ENCODE measurements around the gene NAA35.
"Not testable (repeated sequence)": the region's sequence is repeated elsewhere in the genome, so short reads cannot be mapped to it uniquely, and the experiment has no call there.

- not testable (repeated sequence) for TF ChIP-seq CTCF (IDR thresholded peaks at IDR 0.05; ENCODE audit: control extremely low read depth in 1 of 3, insufficient read depth in 1 of 3, low read depth in 1 of 3, low read length in 3 of 3); POU5F1 (IDR thresholded peaks at IDR 0.05; ENCODE audit: low read depth, low read length); MAFK (IDR thresholded peaks at IDR 0.05; ENCODE audit: low read depth, low read length); POLR2A (IDR thresholded peaks at IDR 0.05; ENCODE audit: control extremely low read depth in 1 of 2, low read depth in 2 of 2, low read length in 2 of 2); EZH2 (IDR thresholded peaks at IDR 0.05; ENCODE audit: low read depth, low read length, severe bottlenecking); EP300 (IDR thresholded peaks at IDR 0.05; ENCODE audit: borderline replicate concordance in 1 of 2, low read depth in 2 of 2, low read length in 2 of 2); RFX5 (IDR thresholded peaks at IDR 0.05; ENCODE audit: borderline replicate concordance, low read depth, low read length); POLR2AphosphoS5 (IDR thresholded peaks at IDR 0.05; ENCODE audit: low read depth, low read length); TEAD4 (IDR thresholded peaks at IDR 0.05; ENCODE audit: low read depth, low read length); NRF1 (IDR thresholded peaks at IDR 0.05; ENCODE audit: low read depth, low read length); YY1 (IDR thresholded peaks at IDR 0.05; ENCODE audit: low read depth, low read length); RAD21 (IDR thresholded peaks at IDR 0.05 in 1 of 2, conservative IDR thresholded peaks at IDR 0.05 in 1 of 2; ENCODE audit: low read depth in 2 of 2, low read length in 2 of 2); CHD2 (IDR thresholded peaks at IDR 0.05; ENCODE audit: low read length); TAF1 (IDR thresholded peaks at IDR 0.05; ENCODE audit: low read depth, low read length)
These were observed 5.0 kb upstream of the NAA35 start for GRCh38 chr9:85935950-85936349.
